HG02885 (cell line): ENCODE data around the gene AMIGO3.

Source experiments
- ATAC-seq: cut with Tn5 transposase; IDR thresholded peaks from one replicate; pipeline ENCODE4 v1.9.1; 2021; ENCODE audit warnings: mild to moderate bottlenecking; ENCODE audit not compliant: unreplicated experiment, poor library complexity

AMIGO3 gene

GRCh38 chr3:49673121-49673714 lies 46.3 kb downstream of the AMIGO3 start:
- no peak for ATAC-seq

- ATAC-seq, result no peak
Observed at GRCh38 chr3:49671291-49672288, 47.9 kb downstream of the AMIGO3 start.

- no peak for ATAC-seq
Observed at GRCh38 chr3:49670940-49671290, 48.6 kb downstream of the AMIGO3 start.

- no peak for ATAC-seq
Observed at GRCh38 chr3:49669352-49669751, 50.1 kb downstream of the AMIGO3 start.

GRCh38 chr3:49668861-49669260 lies 50.6 kb downstream of the AMIGO3 start:
- ATAC-seq, result no peak

- no peak for ATAC-seq
Observed at GRCh38 chr3:49668414-49668797, 51.1 kb downstream of the AMIGO3 start.

GRCh38 chr3:49667701-49668413 lies 51.6 kb downstream of the AMIGO3 start:
- ATAC-seq, result no peak
